HEK293 (cell line): Measurements from ENCODE around the gene NHEJ1.

Experiments
- CTCF ChIA-PET: fragments of 350-600 bp; formaldehyde crosslinking; extraction: SDS; loops from one replicate; lab custom pipeline; 2021; ENCODE audit warnings: antibody characterized with exemption; lab: Yijun Ruan, JAX
- POLR2A ChIA-PET: fragments of 300-600 bp; formaldehyde crosslinking; extraction: SDS; loops from one replicate; lab custom pipeline; 2020; ENCODE audit warnings: antibody characterized with exemption, inconsistent platforms; lab: Yijun Ruan, JAX
- H3K27ac ChIP-seq: fragments of 200-500 bp; sonication (Bioruptor generic); 2 replicates; pipeline ENCODE4 v1.5.1; 2014; ENCODE audit warnings: low read depth, low read length, control low read depth, inconsistent platforms; ENCODE audit errors: extremely low read depth
- H3K36me3 ChIP-seq, 2 experiments: fragments of 200-500 bp in 1 of 2; sonication (Bioruptor generic) in 1 of 2; 1 replicate in 1 of 2; 2 replicates in 1 of 2; pipeline ENCODE4 v1.5.1; 2014 to 2017; ENCODE audit warnings: inconsistent platforms in 2 of 2, low read length in 2 of 2; ENCODE audit not compliant: control insufficient read depth in 2 of 2, insufficient read depth in 1 of 2
- H3K4me1 ChIP-seq: fragments of 200-500 bp; sonication (Bioruptor generic); 2 replicates; pipeline ENCODE4 v1.5.1; 2014; ENCODE audit warnings: mild to moderate bottlenecking, low read length, inconsistent platforms; ENCODE audit not compliant: control insufficient read depth, insufficient read depth
- H3K4me3 ChIP-seq: 2 replicates; pipeline ENCODE4 v1.5.1; 2011; ENCODE audit warnings: low read depth, mild to moderate bottlenecking, control low read depth, low read length, moderate library complexity
- H3K9me3 ChIP-seq: fragments of 200-500 bp; sonication (Bioruptor generic); 2 replicates; pipeline ENCODE4 v1.5.1; 2014; ENCODE audit warnings: low read depth, low read length, inconsistent platforms; ENCODE audit not compliant: control insufficient read depth, insufficient read depth
- ATF2 ChIP-seq: fragments of 450-650 bp; formaldehyde crosslinking; IDR thresholded peaks from 2 replicates; pipeline ENCODE4 v1.5.1; 2016; ENCODE audit warnings: missing biosample characterization, missing genetic modification characterization, low read depth
- EGR2 ChIP-seq: fragments of 450-650 bp; formaldehyde crosslinking; IDR thresholded peaks from 2 replicates; pipeline ENCODE4 v1.5.1; 2016; ENCODE audit warnings: low read depth, missing biosample characterization, missing genetic modification characterization
- MYNN ChIP-seq: fragments of 450-650 bp; formaldehyde crosslinking; IDR thresholded peaks from 2 replicates; pipeline ENCODE4 v1.5.1; 2016; ENCODE audit warnings: missing biosample characterization, missing genetic modification characterization, borderline replicate concordance
- PRDM2 ChIP-seq: fragments of 450-650 bp; formaldehyde crosslinking; IDR thresholded peaks from 2 replicates; pipeline ENCODE4 v1.5.1; 2016; ENCODE audit warnings: missing biosample characterization, missing genetic modification characterization, borderline replicate concordance
- ZBTB17 ChIP-seq: fragments of 450-650 bp; formaldehyde crosslinking; IDR thresholded peaks from 2 replicates; pipeline ENCODE4 v1.5.1; 2016; ENCODE audit warnings: missing biosample characterization, missing genetic modification characterization
- ZFHX2 ChIP-seq: fragments of 450-650 bp; formaldehyde crosslinking; conservative IDR thresholded peaks from 2 replicates; pipeline ENCODE4 v1.5.1; 2016; ENCODE audit warnings: missing biosample characterization, missing genetic modification characterization
- ZIC2 ChIP-seq: fragments of 450-650 bp; formaldehyde crosslinking; IDR thresholded peaks from 2 replicates; pipeline ENCODE4 v1.5.1; 2016; ENCODE audit warnings: missing biosample characterization, missing genetic modification characterization
- ZNF112 ChIP-seq: fragments of 450-650 bp; formaldehyde crosslinking; IDR thresholded peaks from 2 replicates; pipeline ENCODE4 v1.5.0; 2017; ENCODE audit warnings: missing biosample characterization, missing genetic modification characterization
- ZNF274 ChIP-seq, 2 experiments: fragments of 200-500 bp in 1 of 2; fragments of 450-650 bp in 1 of 2; sonication (Bioruptor generic) in 1 of 2; formaldehyde crosslinking in 1 of 2; IDR thresholded peaks; 2 replicates each; pipeline versions ENCODE4 v1.5.1 to v1.6.1; 2014 to 2016; ENCODE audit warnings: borderline replicate concordance in 1 of 2, inconsistent platforms in 1 of 2, low read length in 1 of 2, missing biosample characterization in 1 of 2, missing genetic modification characterization in 1 of 2
- ZNF362 ChIP-seq: fragments of 450-650 bp; formaldehyde crosslinking; IDR thresholded peaks from 2 replicates; pipeline ENCODE4 v1.5.1; 2016; ENCODE audit warnings: missing biosample characterization, missing genetic modification characterization
- ZNF394 ChIP-seq: fragments of 450-650 bp; formaldehyde crosslinking; IDR thresholded peaks from 2 replicates; pipeline ENCODE4 v1.5.1; 2016; ENCODE audit warnings: missing biosample characterization, missing genetic modification characterization, mild to moderate bottlenecking, moderate library complexity, borderline replicate concordance
- ZNF560 ChIP-seq: fragments of 450-650 bp; formaldehyde crosslinking; IDR thresholded peaks from 2 replicates; pipeline ENCODE4 v1.5.1; 2017; ENCODE audit warnings: missing biosample characterization, missing genetic modification characterization, borderline replicate concordance
- ZNF610 ChIP-seq: fragments of 450-650 bp; formaldehyde crosslinking; IDR thresholded peaks from 2 replicates; pipeline ENCODE4 v1.5.1; 2016; ENCODE audit warnings: missing biosample characterization, missing genetic modification characterization, borderline replicate concordance
- ZNF626 ChIP-seq: fragments of 450-650 bp; sonication (Bioruptor Pico); formaldehyde crosslinking; IDR thresholded peaks from 2 replicates; pipeline ENCODE4 v1.5.1; 2018; ENCODE audit warnings: missing biosample characterization, missing genetic modification characterization, inconsistent platforms
- ZSCAN4 ChIP-seq: fragments of 450-650 bp; formaldehyde crosslinking; IDR thresholded peaks from 2 replicates; pipeline ENCODE4 v1.5.1; 2017; ENCODE audit warnings: missing biosample characterization, missing genetic modification characterization
- ZSCAN5A ChIP-seq: fragments of 450-650 bp; formaldehyde crosslinking; IDR thresholded peaks from 2 replicates; pipeline ENCODE4 v1.5.1; 2016; ENCODE audit warnings: missing biosample characterization, missing genetic modification characterization

NHEJ1 gene

GRCh38 chr2:219112062-219112406 is 48.6 kb downstream of the NHEJ1 start (continued):
- TF ChIP-seq PRDM2 (tag by site-specific recombination), result no peak

- TF ChIP-seq ZNF626, result no peak
- TF ChIP-seq ZSCAN4 (tag by site-specific recombination), result 0 out of 2 replicates have a peak, but pooled peaks have one; percentile 20
- no peak for TF ChIP-seq ZIC2 (tag by site-specific recombination)
- TF ChIP-seq ZNF274 (IDR thresholded peaks at IDR 0.05; ENCODE audit: low read length), result no peak
- no peak for TF ChIP-seq ZNF274 (tag by site-specific recombination; IDR thresholded peaks at IDR 0.05; ENCODE audit: borderline replicate concordance)
- ChIA-PET CTCF (interaction anchor here (0.6 to 2.4 kb wide), 9 partner anchors 8 to 213 kb away, joined by 3 to 13 read pairs (median 5); no protein-coding TSS in a partner anchor), POLR2A (no interaction called here)
- no peak overlapping the region for H3K4me3 ChIP-seq
- no peaks in the 10 kb centered on the region for H3K36me3 ChIP-seq
- no peaks in the 10 kb centered on the region for H3K9me3 ChIP-seq
- H3K4me1 ChIP-seq, result no peaks in the 10 kb centered on the region
- H3K27ac ChIP-seq, result no peak overlapping the region
These were observed 49.1 kb downstream of the NHEJ1 start for GRCh38 chr2:219111375-219112061.

- 0 out of 2 replicates have a peak, but pooled peaks have one; percentile 18 for TF ChIP-seq EGR2 (tag by site-specific recombination)
- TF ChIP-seq ZNF362 (tag by site-specific recombination), result no peak
- peak; percentile 29 for TF ChIP-seq ZFHX2 (tag by site-specific recombination)
- ChIA-PET POLR2A (no interaction called here), CTCF (interaction anchor here (0.9 to 2.4 kb wide), 3 partner anchors 10 to 51 kb away, joined by 3 to 13 read pairs (median 4); no protein-coding TSS in a partner anchor)
- Histone ChIP-seq H3K36me3 (no peaks in the 10 kb centered on the region), H3K4me1 (no peaks in the 10 kb centered on the region), H3K9me3 (no peaks in the 10 kb centered on the region), H3K4me3 (no peak overlapping the region), H3K27ac (no peak overlapping the region)
These were observed 51.1 kb downstream of the NHEJ1 start for GRCh38 chr2:219109471-219109870.

- no peak overlapping the region for H3K4me3 ChIP-seq
- CTCF ChIA-PET, result interaction anchor here (0.6 to 2.0 kb wide), 7 partner anchors 11 to 128 kb away, joined by 3 to 8 read pairs (median 3); no protein-coding TSS in a partner anchor
These were observed 52.9 kb downstream of the NHEJ1 start for GRCh38 chr2:219107758-219108157.

More at GRCh38 chr2:219107758-219108157, 52.9 kb downstream of the NHEJ1 start:
- H3K36me3 ChIP-seq, result no peaks in the 10 kb centered on the region
- POLR2A ChIA-PET, result no interaction called here
- TF ChIP-seq ATF2 (no peak), MYNN (tag by site-specific recombination) (no peak), ZNF394 (tag by site-specific recombination) (no peak), ZBTB17 (tag by site-specific recombination) (no peak), ZSCAN5A (tag by site-specific recombination) (no peak), ZNF560 (tag by site-specific recombination) (no peak), ZNF610 (tag by site-specific recombination) (no peak), ZNF112 (tag by site-specific recombination) (no peak)
- TF ChIP-seq, all 188 proteins: peak for 0
- H3K27ac ChIP-seq, result no peak overlapping the region
- H3K9me3 ChIP-seq, result no peaks in the 10 kb centered on the region
- H3K4me1 ChIP-seq, result no peaks in the 10 kb centered on the region
